HL-60 (cell line): Measurements from ENCODE around the gene MGST2.
A peak's percentile ranks its signal among the peaks of the same experiment; 100 is the strongest.

Experiments used
- DNase-seq, 2 experiments: peaks; one replicate each; pipeline ENCODE4 v3.0.0-alpha.2; 2010 to 2020; ENCODE audit warnings: low read depth in 1 of 2, low spot score in 1 of 2
- H3K27ac ChIP-seq: fragments of 250-450 bp; sonication (Bioruptor Pico); replicated peaks from 2 replicates; pipeline ENCODE4 v1.5.1; 2020; ENCODE audit warnings: mild to moderate bottlenecking, moderate library complexity
- H3K27me3 ChIP-seq: fragments of 250-450 bp; sonication (Bioruptor Pico); 2 replicates; pipeline ENCODE4 v1.5.1; 2021; ENCODE audit warnings: mild to moderate bottlenecking, moderate library complexity; ENCODE audit not compliant: insufficient read depth, poor library complexity, severe bottlenecking
- H3K4me3 ChIP-seq: replicated peaks from 2 replicates; pipeline ENCODE4 v1.5.1; 2011; ENCODE audit warnings: mild to moderate bottlenecking, control low read depth, low read length; ENCODE audit not compliant: insufficient read depth
- GABPA ChIP-seq: IDR thresholded peaks from 2 replicates; pipeline ENCODE4 v1.6.1; 2012; ENCODE audit warnings: low read depth
- POLR2AphosphoS5 ChIP-seq: IDR thresholded peaks from 2 replicates; pipeline ENCODE4 v1.6.1; 2012; ENCODE audit warnings: low read depth
- REST ChIP-seq: IDR thresholded peaks from 2 replicates; pipeline ENCODE4 v1.6.1; 2012; ENCODE audit warnings: low read depth; ENCODE audit not compliant: insufficient replicate concordance
- SPI1 ChIP-seq: IDR thresholded peaks from 2 replicates; pipeline ENCODE4 v1.6.1; 2012; ENCODE audit warnings: low read depth, mild to moderate bottlenecking, borderline replicate concordance
- TF ChIP-seq, protein P1 (sequence below): IDR thresholded peaks from one replicate; pipeline ENCODE4 v1.5.1; 2011; ENCODE audit warnings: low read length, control low read depth, inconsistent platforms; ENCODE audit not compliant: insufficient read depth

MGST2 gene

DNA sequence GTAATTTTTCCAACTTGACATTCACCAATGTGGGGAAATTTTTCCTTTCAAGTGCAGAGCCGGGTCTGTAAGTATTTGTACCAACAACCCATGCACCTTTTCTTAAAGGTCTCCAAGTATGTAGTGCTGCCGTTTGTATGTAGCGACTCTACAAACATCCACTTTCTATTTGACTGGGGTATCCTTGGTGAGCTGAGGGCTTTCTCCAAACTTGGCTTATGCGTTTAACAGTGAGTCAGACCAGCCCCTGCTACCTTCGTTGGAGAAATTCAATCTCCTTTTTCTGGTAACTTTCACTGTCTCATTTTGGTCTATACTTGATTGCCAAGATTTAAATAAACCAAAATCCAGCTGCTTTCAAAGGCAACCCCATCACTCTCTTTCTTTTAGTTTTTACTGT lies 34.9 kb downstream of the MGST2 start:
- H3K27ac ChIP-seq = no peak overlapping the region
- DNase-seq = no peak

GRCh38 chr4:139704915-139705485 lies 39.4 kb downstream of the MGST2 start:
- Histone ChIP-seq H3K4me3 (no peak overlapping the region), H3K27ac (no peak overlapping the region), H3K27me3 (no peaks in the 10 kb centered on the region)
- TF ChIP-seq, protein P1, sequence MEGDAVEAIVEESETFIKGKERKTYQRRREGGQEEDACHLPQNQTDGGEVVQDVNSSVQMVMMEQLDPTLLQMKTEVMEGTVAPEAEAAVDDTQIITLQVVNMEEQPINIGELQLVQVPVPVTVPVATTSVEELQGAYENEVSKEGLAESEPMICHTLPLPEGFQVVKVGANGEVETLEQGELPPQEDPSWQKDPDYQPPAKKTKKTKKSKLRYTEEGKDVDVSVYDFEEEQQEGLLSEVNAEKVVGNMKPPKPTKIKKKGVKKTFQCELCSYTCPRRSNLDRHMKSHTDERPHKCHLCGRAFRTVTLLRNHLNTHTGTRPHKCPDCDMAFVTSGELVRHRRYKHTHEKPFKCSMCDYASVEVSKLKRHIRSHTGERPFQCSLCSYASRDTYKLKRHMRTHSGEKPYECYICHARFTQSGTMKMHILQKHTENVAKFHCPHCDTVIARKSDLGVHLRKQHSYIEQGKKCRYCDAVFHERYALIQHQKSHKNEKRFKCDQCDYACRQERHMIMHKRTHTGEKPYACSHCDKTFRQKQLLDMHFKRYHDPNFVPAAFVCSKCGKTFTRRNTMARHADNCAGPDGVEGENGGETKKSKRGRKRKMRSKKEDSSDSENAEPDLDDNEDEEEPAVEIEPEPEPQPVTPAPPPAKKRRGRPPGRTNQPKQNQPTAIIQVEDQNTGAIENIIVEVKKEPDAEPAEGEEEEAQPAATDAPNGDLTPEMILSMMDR = no peak
- TF ChIP-seq REST (no peak), SPI1 (no peak), GABPA (no peak), POLR2AphosphoS5 (no peak)
- DNase-seq = peak in 1 of 2 experiments; percentile 12

More for the DNA sequence above, 34.9 kb downstream of the MGST2 start:
- Histone ChIP-seq H3K27me3 (no peaks in the 10 kb centered on the region), H3K4me3 (no peak overlapping the region)
- TF ChIP-seq GABPA (no peak), POLR2AphosphoS5 (no peak), REST (no peak), SPI1 (no peak)
- TF ChIP-seq, protein P1 = no peak

DNA sequence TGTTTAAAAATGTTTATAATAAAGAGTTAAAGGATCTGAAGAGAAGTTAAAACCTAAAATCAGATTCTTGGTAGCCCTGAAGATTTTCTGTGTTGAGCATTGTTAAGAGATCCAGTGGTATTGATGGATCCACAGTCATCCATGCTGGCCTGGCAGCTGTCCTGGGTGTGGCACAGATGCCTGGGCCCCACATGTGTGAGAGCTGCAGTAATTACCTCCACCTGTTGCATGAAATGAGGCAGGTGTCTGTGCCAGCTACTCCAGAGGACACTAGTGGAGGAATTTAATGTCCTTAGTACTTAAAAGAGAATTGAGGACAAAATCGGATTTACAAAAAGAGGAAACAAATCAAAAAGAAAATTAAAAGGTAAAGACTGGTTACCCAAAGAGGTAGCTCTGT lies 44.0 kb downstream of the MGST2 start:
- Histone ChIP-seq H3K4me3 (no peak overlapping the region), H3K27ac (no peak overlapping the region), H3K27me3 (no peaks in the 10 kb centered on the region)
- no peak for DNase-seq
- TF ChIP-seq REST (no peak), POLR2AphosphoS5 (no peak), GABPA (no peak), SPI1 (no peak)
- TF ChIP-seq, protein P1 = no peak
